ENCODE data around the gene MARK4. TPM values are rescaled to one million over a fixed set of nuclear protein-coding genes. Genes with fewer than 3 reads are reported as not detected.
A peak's percentile ranks its signal among the peaks of the same experiment; 100 is the strongest.

Gene MARK4
- total RNA-seq, 1 experiment from 2014 or later: 58.5 TPM

- ChIA-PET CTCF (no interaction called here), POLR2A (no interaction called here)
- ATAC-seq (no peak), DNase-seq (ENCODE audit: low spot score) (no peak)
- no peak overlapping the region for H3K27ac Mint-ChIP-seq
- no peaks in the 10 kb centered on the region for H3K9me3 Mint-ChIP-seq
- no peak overlapping the region for H3K4me3 Mint-ChIP-seq
- H3K36me3 Mint-ChIP-seq: peaks cover 53% of the 10 kb centered on the region
- no peaks in the 10 kb centered on the region for H3K27me3 Mint-ChIP-seq (ENCODE audit: low read depth)
- TF ChIP-seq JAZF1 (CRISPR knock-in tag; IDR thresholded peaks at IDR 0.05): no peak
- TF ChIP-seq HMGXB4 (CRISPR knock-in tag; IDR thresholded peaks at IDR 0.05): no peak
- TF ChIP-seq GRHL2 (CRISPR knock-in tag; IDR thresholded peaks at IDR 0.05; ENCODE audit: insufficient replicate concordance, severe bottlenecking): no peak
- TF ChIP-seq CREM (CRISPR knock-in tag; IDR thresholded peaks at IDR 0.05): no peak
- TF ChIP-seq ERG (CRISPR knock-in tag; IDR thresholded peaks at IDR 0.05): no peak
- no peak for TF ChIP-seq ELF4 (CRISPR knock-in tag; IDR thresholded peaks at IDR 0.05; ENCODE audit: low read depth)
- TF ChIP-seq RORB (CRISPR knock-in tag; IDR thresholded peaks at IDR 0.05): no peak
- TF ChIP-seq ZNF396 (CRISPR knock-in tag; IDR thresholded peaks at IDR 0.05; ENCODE audit: borderline replicate concordance): no peak
- TF ChIP-seq KAT7 (CRISPR knock-in tag; IDR thresholded peaks at IDR 0.05; ENCODE audit: borderline replicate concordance): no peak
- TF ChIP-seq ZNF263 (CRISPR knock-in tag; IDR thresholded peaks at IDR 0.05; ENCODE audit: low read depth): no peak
- TF ChIP-seq JUN (CRISPR knock-in tag; IDR thresholded peaks at IDR 0.05): no peak
- no peak for TF ChIP-seq E2F5 (CRISPR knock-in tag; IDR thresholded peaks at IDR 0.05)
- TF ChIP-seq ZNF121 (CRISPR knock-in tag; IDR thresholded peaks at IDR 0.05): no peak
- TF ChIP-seq SOX15 (CRISPR knock-in tag; IDR thresholded peaks at IDR 0.05): no peak
- no peak for TF ChIP-seq ATF1 (CRISPR knock-in tag; IDR thresholded peaks at IDR 0.05)
- no peak for TF ChIP-seq ZNF416 (CRISPR knock-in tag; IDR thresholded peaks at IDR 0.05)
- 0 out of 2 replicates have a peak, but pooled peaks cover 3% of the 10 kb centered on the region for H3K4me1 Mint-ChIP-seq
Observed at GRCh38 chr19:45352471-45352870, 101.4 kb downstream of the MARK4 start.

- 0 out of 2 replicates have a peak, but pooled peaks cover under 1% of the 10 kb centered on the region for H3K4me1 Mint-ChIP-seq
- H3K27ac Mint-ChIP-seq: no peak overlapping the region
- no peaks in the 10 kb centered on the region for H3K9me3 Mint-ChIP-seq
- no peak for DNase-seq (ENCODE audit: low spot score)
- ATAC-seq: peak; percentile 59
- no peaks in the 10 kb centered on the region for H3K27me3 Mint-ChIP-seq (ENCODE audit: low read depth)
- CTCF ChIA-PET: interaction anchor here (0.6 kb wide), 1 partner anchor 132 kb away, joined by 3 read pairs; no protein-coding TSS in a partner anchor
- POLR2A ChIA-PET: no interaction called here
- H3K36me3 Mint-ChIP-seq: peaks cover 59% of the 10 kb centered on the region
- no peak overlapping the region for H3K4me3 Mint-ChIP-seq
- TF ChIP-seq IRF1 (CRISPR knock-in tag; IDR thresholded peaks at IDR 0.05): no peak
Observed at GRCh38 chr19:45352914-45353796, 102.1 kb downstream of the MARK4 start.

- H3K36me3 Mint-ChIP-seq: peaks cover 71% of the 10 kb centered on the region
- no peaks in the 10 kb centered on the region for H3K27me3 Mint-ChIP-seq (ENCODE audit: low read depth)
- TF ChIP-seq FOXJ3 (CRISPR knock-in tag; IDR thresholded peaks at IDR 0.05; ENCODE audit: borderline replicate concordance) (no peak), IRF1 (CRISPR knock-in tag; IDR thresholded peaks at IDR 0.05) (no peak), CTCF (IDR thresholded peaks at IDR 0.05) (no peak), E2F1 (CRISPR knock-in tag; IDR thresholded peaks at IDR 0.05) (no peak), MXD4 (CRISPR knock-in tag; IDR thresholded peaks at IDR 0.05; ENCODE audit: borderline replicate concordance) (no peak), ATF1 (CRISPR knock-in tag; IDR thresholded peaks at IDR 0.05) (no peak)
- H3K27ac Mint-ChIP-seq: no peak overlapping the region
- no peak for ATAC-seq
- H3K4me1 Mint-ChIP-seq: no peaks in the 10 kb centered on the region
- DNase-seq (ENCODE audit: low spot score): no peak
- ChIA-PET POLR2A (no interaction called here), CTCF (interaction anchor here (0.6 to 1.1 kb wide), 2 partner anchors 14 to 131 kb away, joined by 3 read pairs; no protein-coding TSS in a partner anchor)
- H3K9me3 Mint-ChIP-seq: no peaks in the 10 kb centered on the region
- H3K4me3 Mint-ChIP-seq: no peak overlapping the region
Observed at GRCh38 chr19:45354241-45354842, 103.3 kb downstream of the MARK4 start.
